GM23338 (cell line): ENCODE measurements around the gene ZNF292. TPM values are rescaled to one million over a fixed set of nuclear protein-coding genes. Genes with fewer than 3 reads are reported as not detected.

Experiments used
- ATAC-seq: fragments of 200-7000 bp; cut with Tn5 transposase; 3 replicates; pipeline ENCODE4 v1.9.1; 2020
- DNase-seq: peaks from one replicate; pipeline ENCODE4 v3.0.0-alpha.2; 2015; ENCODE audit warnings: low spot score
- H2AFZ ChIP-seq: fragments of 200-600 bp; sonication (generic); 2 replicates; pipeline ENCODE4 v1.8.0; 2016; ENCODE audit warnings: antibody characterized with exemption, mild to moderate bottlenecking, moderate library complexity
- H3F3A ChIP-seq: fragments of 200-600 bp; sonication (generic); replicated peaks from 2 replicates; pipeline ENCODE4 v1.8.0; 2017; ENCODE audit warnings: antibody characterized with exemption, mixed run types, low read depth
- H3K27ac ChIP-seq: fragments of 200-600 bp; sonication (generic); 2 replicates; pipeline ENCODE4 v1.6.1; 2016; ENCODE audit warnings: low read depth
- H3K27me3 ChIP-seq: fragments of 200-600 bp; sonication (generic); 2 replicates; pipeline ENCODE4 v1.8.0; 2016; ENCODE audit warnings: mild to moderate bottlenecking, mixed run types, moderate library complexity; ENCODE audit not compliant: insufficient read depth
- H3K36me3 ChIP-seq: fragments of 200-600 bp; sonication (generic); 2 replicates; pipeline ENCODE4 v1.8.0; 2016; ENCODE audit warnings: mild to moderate bottlenecking; ENCODE audit not compliant: insufficient read depth
- H3K4me1 ChIP-seq: fragments of 200-600 bp; sonication (generic); 2 replicates; pipeline ENCODE4 v1.8.0; 2016; ENCODE audit warnings: mild to moderate bottlenecking, moderate library complexity; ENCODE audit not compliant: insufficient read depth
- H3K4me2 ChIP-seq: fragments of 200-600 bp; sonication (generic); 2 replicates; pipeline ENCODE4 v1.7.1; 2017; ENCODE audit warnings: mixed run types
- H3K4me3 ChIP-seq: fragments of 200-600 bp; sonication (generic); 2 replicates; pipeline ENCODE4 v1.6.1; 2016; ENCODE audit warnings: mixed run types
- H3K79me2 ChIP-seq: fragments of 200-600 bp; sonication (generic); replicated peaks from 2 replicates; pipeline ENCODE4 v1.8.0; 2017; ENCODE audit warnings: mild to moderate bottlenecking; ENCODE audit not compliant: insufficient read depth
- H3K9me2 ChIP-seq: fragments of 200-600 bp; sonication (generic); 2 replicates; pipeline ENCODE4 v1.8.0; 2017; ENCODE audit not compliant: insufficient read depth
- H4K20me1 ChIP-seq: fragments of 200-600 bp; sonication (generic); replicated peaks from 2 replicates; pipeline ENCODE4 v1.8.0; 2017; ENCODE audit warnings: mild to moderate bottlenecking; ENCODE audit not compliant: insufficient read depth
- H3K27ac Mint-ChIP-seq: 2 replicates; pipeline ENCODE4 v1.8.0; 2020; ENCODE audit warnings: inconsistent platforms, mild to moderate bottlenecking, moderate library complexity, mixed read lengths
- H3K27me3 Mint-ChIP-seq: 3 replicates; pipeline ENCODE4 v1.8.0; 2022; ENCODE audit warnings: low read depth, mild to moderate bottlenecking, moderate library complexity, mixed read lengths, inconsistent platforms; ENCODE audit not compliant: insufficient read depth, poor library complexity
- H3K36me3 Mint-ChIP-seq: 3 replicates; pipeline ENCODE4 v1.8.0; 2021; ENCODE audit warnings: low read depth, mild to moderate bottlenecking, inconsistent platforms, moderate library complexity, mixed read lengths
- H3K4me1 Mint-ChIP-seq: 3 replicates; pipeline ENCODE4 v1.8.0; 2020; ENCODE audit warnings: mild to moderate bottlenecking, inconsistent platforms, mixed read lengths
- H3K4me3 Mint-ChIP-seq: 3 replicates; pipeline ENCODE4 v1.8.0; 2021; ENCODE audit warnings: moderate library complexity, mild to moderate bottlenecking, inconsistent platforms, mixed read lengths
- H3K9me3 Mint-ChIP-seq: 3 replicates; pipeline ENCODE4 v1.8.0; 2020; ENCODE audit warnings: moderate library complexity, mild to moderate bottlenecking, inconsistent platforms, mixed read lengths
- EZH2 ChIP-seq: fragments of 200-600 bp; sonication (generic); IDR thresholded peaks from one replicate; pipeline ENCODE4 v1.8.0; 2017; ENCODE audit warnings: antibody characterized with exemption, mild to moderate bottlenecking, low read depth; ENCODE audit not compliant: unreplicated experiment
- EZH2phosphoT487 ChIP-seq: fragments of 200-600 bp; sonication (generic); IDR thresholded peaks from one replicate; pipeline ENCODE4 v1.8.1; 2018; ENCODE audit warnings: antibody characterized with exemption; ENCODE audit not compliant: unreplicated experiment
- NANOG ChIP-seq: IDR thresholded peaks from 2 replicates; pipeline ENCODE4 v1.6.1; 2016; ENCODE audit warnings: antibody characterized with exemption, borderline replicate concordance
- POLR2AphosphoS5 ChIP-seq: IDR thresholded peaks from 2 replicates; pipeline ENCODE4 v1.6.1; 2016; ENCODE audit warnings: antibody characterized with exemption, low read depth
- STAT1 ChIP-seq: IDR thresholded peaks from one replicate; pipeline ENCODE4 v1.6.1; 2016; ENCODE audit warnings: antibody characterized with exemption; ENCODE audit not compliant: unreplicated experiment
- ZNF114 ChIP-seq: fragments of 250-450 bp; sonication (Bioruptor Pico); IDR thresholded peaks from 2 replicates; pipeline ENCODE4 v1.5.0; 2020; ENCODE audit warnings: mild to moderate bottlenecking, moderate library complexity
- ZNF331 ChIP-seq: fragments of 250-450 bp; sonication (Bioruptor Pico); IDR thresholded peaks from 2 replicates; pipeline ENCODE4 v1.5.0; 2020; ENCODE audit warnings: low read depth, mild to moderate bottlenecking, moderate library complexity
- polyA plus RNA-seq: library from polyadenylated mRNA; unstranded; fragments of >200 nt; fragmentation: Nextera tagmentation; extraction: Ambion mirVana; gene quantifications from 2 replicates; pipeline ENCODE4 v1.2.1, GENCODE V29; 2016
- total RNA-seq: library from RNA; depleted of rRNA; stranded (reverse); fragments of >200 nt; shearing (Covaris generic); gene quantifications from 2 replicates; pipeline ENCODE4 v1.2.3, GENCODE V29; 2014
- TF ChIP-seq, protein P1 (sequence below), 2 experiments: fragments of 200-600 bp in 1 of 2; sonication (generic) in 1 of 2; conservative IDR thresholded peaks; 2 replicates each; pipeline versions ENCODE4 v1.5.1 to v1.6.1; 2016 to 2017; ENCODE audit warnings: antibody characterized with exemption in 2 of 2, low read depth in 2 of 2, mild to moderate bottlenecking in 2 of 2, moderate library complexity in 1 of 2
- TF ChIP-seq, protein P2 (sequence below): fragments of 250-450 bp; sonication (Bioruptor Pico); IDR thresholded peaks from 2 replicates; pipeline ENCODE4 v1.5.0; 2020; ENCODE audit warnings: mild to moderate bottlenecking, moderate library complexity
- TF ChIP-seq, protein P3 (sequence below): IDR thresholded peaks from 2 replicates; pipeline ENCODE4 v1.6.1; 2016; ENCODE audit warnings: antibody characterized with exemption

The ZNF292 gene
- total and polyA plus RNA-seq, 2 experiments from 2014 or later, result 45.7 to 67.9 TPM

DNA sequence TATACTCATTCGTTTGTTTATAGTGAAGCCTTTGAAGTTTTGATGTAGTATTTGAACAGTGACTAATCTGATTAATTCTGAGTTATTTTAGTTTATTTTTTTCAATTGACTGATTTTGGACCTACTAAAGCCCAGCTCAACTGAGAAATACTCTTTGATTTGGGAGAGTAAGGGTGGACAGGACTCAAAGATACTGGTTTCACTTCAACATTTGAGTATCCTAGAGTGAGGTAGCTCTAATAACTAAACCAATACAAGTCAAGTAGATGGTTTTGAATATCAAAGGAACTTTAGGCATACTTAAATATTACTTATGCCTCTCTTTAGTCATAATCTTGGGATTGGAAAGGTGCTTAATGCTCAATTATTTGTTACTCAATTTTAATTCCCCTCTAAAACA lies 65.6 kb downstream of the ZNF292 start:
- peaks cover 15% of the 10 kb centered on the region; the same call in 1 of the 2 replicates for H3K79me2 ChIP-seq
- H2AFZ ChIP-seq, result no peak overlapping the region
- H3K27ac ChIP-seq, result no peak overlapping the region
- ATAC-seq, result no peak
- H3K27me3 ChIP-seq, result no peaks in the 10 kb centered on the region
- H3K4me2 ChIP-seq, result no peak overlapping the region
- H3K4me3 ChIP-seq, result no peak overlapping the region
- peaks cover 22% of the 10 kb centered on the region; the same call in 1 of the 2 replicates for H3K36me3 ChIP-seq
- no peaks in the 10 kb centered on the region for H3K27me3 Mint-ChIP-seq
- no peak for TF ChIP-seq EZH2phosphoT487
- TF ChIP-seq, protein P1, sequence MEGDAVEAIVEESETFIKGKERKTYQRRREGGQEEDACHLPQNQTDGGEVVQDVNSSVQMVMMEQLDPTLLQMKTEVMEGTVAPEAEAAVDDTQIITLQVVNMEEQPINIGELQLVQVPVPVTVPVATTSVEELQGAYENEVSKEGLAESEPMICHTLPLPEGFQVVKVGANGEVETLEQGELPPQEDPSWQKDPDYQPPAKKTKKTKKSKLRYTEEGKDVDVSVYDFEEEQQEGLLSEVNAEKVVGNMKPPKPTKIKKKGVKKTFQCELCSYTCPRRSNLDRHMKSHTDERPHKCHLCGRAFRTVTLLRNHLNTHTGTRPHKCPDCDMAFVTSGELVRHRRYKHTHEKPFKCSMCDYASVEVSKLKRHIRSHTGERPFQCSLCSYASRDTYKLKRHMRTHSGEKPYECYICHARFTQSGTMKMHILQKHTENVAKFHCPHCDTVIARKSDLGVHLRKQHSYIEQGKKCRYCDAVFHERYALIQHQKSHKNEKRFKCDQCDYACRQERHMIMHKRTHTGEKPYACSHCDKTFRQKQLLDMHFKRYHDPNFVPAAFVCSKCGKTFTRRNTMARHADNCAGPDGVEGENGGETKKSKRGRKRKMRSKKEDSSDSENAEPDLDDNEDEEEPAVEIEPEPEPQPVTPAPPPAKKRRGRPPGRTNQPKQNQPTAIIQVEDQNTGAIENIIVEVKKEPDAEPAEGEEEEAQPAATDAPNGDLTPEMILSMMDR (conservative IDR thresholded peaks at IDR 0.05; ENCODE audit: low read depth in 2 of 2), result no peak
- no peak for TF ChIP-seq NANOG
- no peaks in the 10 kb centered on the region for H3F3A ChIP-seq
- no peak overlapping the region for H3K27ac Mint-ChIP-seq
- DNase-seq, result no peak
- H4K20me1 ChIP-seq, result peaks cover 4% of the 10 kb centered on the region; the same call in 1 of the 2 replicates
- no peaks in the 10 kb centered on the region for H3K9me2 ChIP-seq
- H3K36me3 Mint-ChIP-seq, result peaks cover 59% of the 10 kb centered on the region
- H3K4me1 ChIP-seq, result peaks cover under 1% of the 10 kb centered on the region; the same call in 1 of the 2 replicates
- no peak overlapping the region for H3K4me3 Mint-ChIP-seq
- H3K4me1 Mint-ChIP-seq, result peaks cover 9% of the 10 kb centered on the region; the same call in 2 of the 3 replicates
- no peaks in the 10 kb centered on the region for H3K9me3 Mint-ChIP-seq

DNA sequence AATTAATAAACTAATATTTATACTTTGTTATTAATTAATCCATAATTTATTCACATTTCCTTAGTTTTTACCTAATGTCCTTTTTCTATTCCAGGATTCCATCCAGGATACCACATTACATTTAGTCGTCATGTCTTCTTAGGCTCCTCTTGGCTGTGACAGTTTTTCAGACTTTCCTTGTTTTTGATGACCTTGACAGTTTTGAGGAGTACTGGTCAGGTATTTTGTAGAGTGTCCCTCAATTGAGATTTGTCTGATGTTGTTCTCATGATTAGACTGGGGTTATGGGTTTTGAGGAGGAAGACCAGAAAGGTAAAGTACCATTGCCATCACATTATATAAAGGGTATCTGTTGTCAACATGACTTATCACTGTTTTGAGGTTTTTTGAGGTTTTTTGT lies 67.3 kb downstream of the ZNF292 start:
- Histone ChIP-seq H3K27me3 (no peaks in the 10 kb centered on the region), H4K20me1 (peaks cover 4% of the 10 kb centered on the region; the same call in 1 of the 2 replicates), H3K79me2 (peaks cover 15% of the 10 kb centered on the region; the same call in 1 of the 2 replicates), H3K27ac (no peak overlapping the region), H3K4me3 (no peak overlapping the region), H3F3A (no peaks in the 10 kb centered on the region), H3K36me3 (peaks cover 14% of the 10 kb centered on the region; the same call in 1 of the 2 replicates), H3K4me1 (peaks cover 2% of the 10 kb centered on the region; the same call in 1 of the 2 replicates), H3K9me2 (no peaks in the 10 kb centered on the region), H3K4me2 (no peak overlapping the region), H2AFZ (no peak overlapping the region)
- ATAC-seq (no peak), DNase-seq (no peak)
- peaks cover 53% of the 10 kb centered on the region for H3K36me3 Mint-ChIP-seq
- no peak overlapping the region for H3K27ac Mint-ChIP-seq
- no peak overlapping the region for H3K4me3 Mint-ChIP-seq
- no peaks in the 10 kb centered on the region for H3K27me3 Mint-ChIP-seq
- H3K9me3 Mint-ChIP-seq, result no peaks in the 10 kb centered on the region
- peaks cover 11% of the 10 kb centered on the region; the same call in 2 of the 3 replicates for H3K4me1 Mint-ChIP-seq
- TF ChIP-seq ZNF114 (CRISPR knock-in tag) (no peak), EZH2 (no peak), STAT1 (no peak), EZH2phosphoT487 (no peak), ZNF331 (CRISPR knock-in tag) (no peak), NANOG (no peak), POLR2AphosphoS5 (no peak)
- TF ChIP-seq, protein P2, sequence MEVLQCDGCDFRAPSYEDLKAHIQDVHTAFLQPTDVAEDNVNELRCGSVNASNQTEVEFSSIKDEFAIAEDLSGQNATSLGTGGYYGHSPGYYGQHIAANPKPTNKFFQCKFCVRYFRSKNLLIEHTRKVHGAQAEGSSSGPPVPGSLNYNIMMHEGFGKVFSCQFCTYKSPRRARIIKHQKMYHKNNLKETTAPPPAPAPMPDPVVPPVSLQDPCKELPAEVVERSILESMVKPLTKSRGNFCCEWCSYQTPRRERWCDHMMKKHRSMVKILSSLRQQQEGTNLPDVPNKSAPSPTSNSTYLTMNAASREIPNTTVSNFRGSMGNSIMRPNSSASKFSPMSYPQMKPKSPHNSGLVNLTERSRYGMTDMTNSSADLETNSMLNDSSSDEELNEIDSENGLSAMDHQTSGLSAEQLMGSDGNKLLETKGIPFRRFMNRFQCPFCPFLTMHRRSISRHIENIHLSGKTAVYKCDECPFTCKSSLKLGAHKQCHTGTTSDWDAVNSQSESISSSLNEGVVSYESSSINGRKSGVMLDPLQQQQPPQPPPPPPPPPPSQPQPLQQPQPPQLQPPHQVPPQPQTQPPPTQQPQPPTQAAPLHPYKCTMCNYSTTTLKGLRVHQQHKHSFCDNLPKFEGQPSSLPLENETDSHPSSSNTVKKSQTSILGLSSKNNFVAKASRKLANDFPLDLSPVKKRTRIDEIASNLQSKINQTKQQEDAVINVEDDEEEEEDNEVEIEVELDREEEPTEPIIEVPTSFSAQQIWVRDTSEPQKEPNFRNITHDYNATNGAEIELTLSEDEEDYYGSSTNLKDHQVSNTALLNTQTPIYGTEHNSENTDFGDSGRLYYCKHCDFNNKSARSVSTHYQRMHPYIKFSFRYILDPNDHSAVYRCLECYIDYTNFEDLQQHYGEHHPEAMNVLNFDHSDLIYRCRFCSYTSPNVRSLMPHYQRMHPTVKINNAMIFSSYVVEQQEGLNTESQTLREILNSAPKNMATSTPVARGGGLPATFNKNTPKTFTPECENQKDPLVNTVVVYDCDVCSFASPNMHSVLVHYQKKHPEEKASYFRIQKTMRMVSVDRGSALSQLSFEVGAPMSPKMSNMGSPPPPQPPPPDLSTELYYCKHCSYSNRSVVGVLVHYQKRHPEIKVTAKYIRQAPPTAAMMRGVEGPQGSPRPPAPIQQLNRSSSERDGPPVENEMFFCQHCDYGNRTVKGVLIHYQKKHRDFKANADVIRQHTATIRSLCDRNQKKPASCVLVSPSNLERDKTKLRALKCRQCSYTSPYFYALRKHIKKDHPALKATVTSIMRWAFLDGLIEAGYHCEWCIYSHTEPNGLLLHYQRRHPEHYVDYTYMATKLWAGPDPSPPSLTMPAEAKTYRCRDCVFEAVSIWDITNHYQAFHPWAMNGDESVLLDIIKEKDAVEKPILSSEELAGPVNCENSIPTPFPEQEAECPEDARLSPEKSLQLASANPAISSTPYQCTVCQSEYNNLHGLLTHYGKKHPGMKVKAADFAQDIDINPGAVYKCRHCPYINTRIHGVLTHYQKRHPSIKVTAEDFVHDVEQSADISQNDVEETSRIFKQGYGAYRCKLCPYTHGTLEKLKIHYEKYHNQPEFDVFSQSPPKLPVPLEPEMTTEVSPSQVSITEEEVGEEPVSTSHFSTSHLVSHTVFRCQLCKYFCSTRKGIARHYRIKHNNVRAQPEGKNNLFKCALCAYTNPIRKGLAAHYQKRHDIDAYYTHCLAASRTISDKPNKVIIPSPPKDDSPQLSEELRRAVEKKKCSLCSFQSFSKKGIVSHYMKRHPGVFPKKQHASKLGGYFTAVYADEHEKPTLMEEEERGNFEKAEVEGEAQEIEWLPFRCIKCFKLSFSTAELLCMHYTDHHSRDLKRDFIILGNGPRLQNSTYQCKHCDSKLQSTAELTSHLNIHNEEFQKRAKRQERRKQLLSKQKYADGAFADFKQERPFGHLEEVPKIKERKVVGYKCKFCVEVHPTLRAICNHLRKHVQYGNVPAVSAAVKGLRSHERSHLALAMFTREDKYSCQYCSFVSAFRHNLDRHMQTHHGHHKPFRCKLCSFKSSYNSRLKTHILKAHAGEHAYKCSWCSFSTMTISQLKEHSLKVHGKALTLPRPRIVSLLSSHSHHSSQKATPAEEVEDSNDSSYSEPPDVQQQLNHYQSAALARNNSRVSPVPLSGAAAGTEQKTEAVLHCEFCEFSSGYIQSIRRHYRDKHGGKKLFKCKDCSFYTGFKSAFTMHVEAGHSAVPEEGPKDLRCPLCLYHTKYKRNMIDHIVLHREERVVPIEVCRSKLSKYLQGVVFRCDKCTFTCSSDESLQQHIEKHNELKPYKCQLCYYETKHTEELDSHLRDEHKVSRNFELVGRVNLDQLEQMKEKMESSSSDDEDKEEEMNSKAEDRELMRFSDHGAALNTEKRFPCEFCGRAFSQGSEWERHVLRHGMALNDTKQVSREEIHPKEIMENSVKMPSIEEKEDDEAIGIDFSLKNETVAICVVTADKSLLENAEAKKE (CRISPR knock-in tag), result no peak
- TF ChIP-seq, protein P3, sequence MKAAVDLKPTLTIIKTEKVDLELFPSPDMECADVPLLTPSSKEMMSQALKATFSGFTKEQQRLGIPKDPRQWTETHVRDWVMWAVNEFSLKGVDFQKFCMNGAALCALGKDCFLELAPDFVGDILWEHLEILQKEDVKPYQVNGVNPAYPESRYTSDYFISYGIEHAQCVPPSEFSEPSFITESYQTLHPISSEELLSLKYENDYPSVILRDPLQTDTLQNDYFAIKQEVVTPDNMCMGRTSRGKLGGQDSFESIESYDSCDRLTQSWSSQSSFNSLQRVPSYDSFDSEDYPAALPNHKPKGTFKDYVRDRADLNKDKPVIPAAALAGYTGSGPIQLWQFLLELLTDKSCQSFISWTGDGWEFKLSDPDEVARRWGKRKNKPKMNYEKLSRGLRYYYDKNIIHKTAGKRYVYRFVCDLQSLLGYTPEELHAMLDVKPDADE, result no peak
- TF ChIP-seq, protein P1 (conservative IDR thresholded peaks at IDR 0.05; ENCODE audit: low read depth in 2 of 2), result no peak
